Measurements from ENCODE around the gene C16orf89.

C16orf89 gene

GRCh38 chr16:5015887-5016286, 49.9 kb downstream of the C16orf89 start:
- TF ChIP-seq CTCF (IDR thresholded peaks at IDR 0.05; ENCODE audit: low read depth, low read length, missing control alignments): no peak
- no peak overlapping the region for H3K4me3 ChIP-seq (replicated peaks; ENCODE audit: low read depth, low read length)
- no peak for DNase-seq (ENCODE audit: extremely low read depth, low read depth)

GRCh38 chr16:5015351-5015750, 50.4 kb downstream of the C16orf89 start:
- no peak overlapping the region for H3K4me3 ChIP-seq (replicated peaks; ENCODE audit: low read depth, low read length)
- TF ChIP-seq CTCF (IDR thresholded peaks at IDR 0.05; ENCODE audit: low read depth, low read length, missing control alignments): no peak
- DNase-seq (ENCODE audit: extremely low read depth, low read depth): no peak

GRCh38 chr16:5012887-5013286, 52.9 kb downstream of the C16orf89 start:
- no peak for TF ChIP-seq CTCF (IDR thresholded peaks at IDR 0.05; ENCODE audit: low read depth, low read length, missing control alignments)
- no peak for DNase-seq (ENCODE audit: extremely low read depth, low read depth)
- H3K4me3 ChIP-seq (replicated peaks; ENCODE audit: low read depth, low read length): no peak overlapping the region

- DNase-seq (ENCODE audit: extremely low read depth, low read depth): no peak
- H3K4me3 ChIP-seq (replicated peaks; ENCODE audit: low read depth, low read length): no peak overlapping the region
- TF ChIP-seq CTCF (IDR thresholded peaks at IDR 0.05; ENCODE audit: low read depth, low read length, missing control alignments): no peak
These were observed 54.1 kb downstream of the C16orf89 start for GRCh38 chr16:5011637-5012036.

GRCh38 chr16:5010576-5011329, 55.0 kb downstream of the C16orf89 start:
- H3K4me3 ChIP-seq (replicated peaks; ENCODE audit: low read depth, low read length): no peak overlapping the region
- DNase-seq (ENCODE audit: extremely low read depth, low read depth): no peak
- no peak for TF ChIP-seq CTCF (IDR thresholded peaks at IDR 0.05; ENCODE audit: low read depth, low read length, missing control alignments)

- no peak for TF ChIP-seq CTCF (IDR thresholded peaks at IDR 0.05; ENCODE audit: low read depth, low read length, missing control alignments)
- no peak overlapping the region for H3K4me3 ChIP-seq (replicated peaks; ENCODE audit: low read depth, low read length)
These were observed 57.4 kb downstream of the C16orf89 start for GRCh38 chr16:5008311-5008731.

GRCh38 chr16:5007256-5007655, 58.5 kb downstream of the C16orf89 start:
- no peak for TF ChIP-seq CTCF (IDR thresholded peaks at IDR 0.05; ENCODE audit: low read depth, low read length, missing control alignments)
- no peak overlapping the region for H3K4me3 ChIP-seq (replicated peaks; ENCODE audit: low read depth, low read length)
- DNase-seq (ENCODE audit: extremely low read depth, low read depth): no peak

More at GRCh38 chr16:5008311-5008731, 57.4 kb downstream of the C16orf89 start:
- no peak for DNase-seq (ENCODE audit: extremely low read depth, low read depth)
